ENCODE measurements around the gene ZFAND3.
"Not testable (repeated sequence)": the region's sequence is repeated elsewhere in the genome, so short reads cannot be mapped to it uniquely, and the experiment has no call there.

ZFAND3 gene

DNA sequence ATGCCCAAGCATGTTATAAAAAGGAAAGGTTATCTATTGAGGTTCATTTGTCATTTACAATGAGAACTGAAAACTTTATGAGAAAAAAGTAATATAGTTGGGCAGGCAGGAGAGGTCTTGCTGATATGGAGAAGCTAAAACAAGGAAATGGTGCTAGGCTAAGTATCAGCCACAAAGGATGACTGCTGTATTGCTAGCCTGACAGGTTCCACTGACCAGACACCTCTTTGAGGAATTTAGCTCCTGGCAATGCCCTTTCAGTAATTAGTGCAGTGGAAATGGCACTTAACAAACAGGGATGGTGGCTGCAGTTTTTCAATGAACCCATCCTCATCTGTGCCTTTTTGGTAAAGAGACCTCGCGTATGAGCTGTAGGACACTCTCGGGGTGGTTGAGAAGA lies 284.4 kb downstream of the ZFAND3 start:
- Mint-ChIP-seq H3K36me3 (peaks cover 9% of the 10 kb centered on the region), H3K27ac (no peak overlapping the region), H3K9me3 (no peaks in the 10 kb centered on the region), H3K4me1 (peaks cover 5% of the 10 kb centered on the region), H3K27me3 (no peaks in the 10 kb centered on the region), H3K4me3 (no peak overlapping the region)
- CTCF ChIA-PET = interaction anchor here (1.2 kb wide), 1 partner anchor 13 kb away, joined by 3 read pairs; no protein-coding TSS in a partner anchor
- no peak for DNase-seq

DNA sequence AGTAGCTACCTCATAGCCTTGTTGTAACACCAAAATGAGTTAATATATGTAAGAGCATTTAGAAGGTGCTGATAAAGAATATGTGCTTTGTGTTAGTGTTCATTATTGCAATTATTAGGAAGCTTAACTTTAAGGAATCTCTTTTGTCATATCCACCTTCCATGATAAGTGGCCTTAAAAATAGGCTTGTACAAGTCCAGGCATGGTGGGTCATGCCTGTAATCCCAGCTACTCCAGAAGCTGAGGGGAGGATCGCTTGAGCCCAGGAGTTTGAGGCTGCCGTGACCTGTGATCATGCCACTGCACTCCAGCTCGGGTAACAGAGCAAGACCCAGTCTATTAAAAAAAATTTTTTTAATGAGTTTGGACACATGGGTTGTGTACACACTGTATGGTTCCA lies 285.5 kb downstream of the ZFAND3 start:
- CTCF ChIA-PET = interaction anchor here (1.2 kb wide), 1 partner anchor 12 kb away, joined by 3 read pairs; no protein-coding TSS in a partner anchor
- DNase-seq = no peak
- H3K27me3 Mint-ChIP-seq = no peaks in the 10 kb centered on the region
- no peak overlapping the region for H3K27ac Mint-ChIP-seq
- H3K4me3 Mint-ChIP-seq = no peak overlapping the region
- H3K9me3 Mint-ChIP-seq = no peaks in the 10 kb centered on the region
- H3K4me1 Mint-ChIP-seq = peaks cover 5% of the 10 kb centered on the region
- H3K36me3 Mint-ChIP-seq = peaks cover 9% of the 10 kb centered on the region

DNA sequence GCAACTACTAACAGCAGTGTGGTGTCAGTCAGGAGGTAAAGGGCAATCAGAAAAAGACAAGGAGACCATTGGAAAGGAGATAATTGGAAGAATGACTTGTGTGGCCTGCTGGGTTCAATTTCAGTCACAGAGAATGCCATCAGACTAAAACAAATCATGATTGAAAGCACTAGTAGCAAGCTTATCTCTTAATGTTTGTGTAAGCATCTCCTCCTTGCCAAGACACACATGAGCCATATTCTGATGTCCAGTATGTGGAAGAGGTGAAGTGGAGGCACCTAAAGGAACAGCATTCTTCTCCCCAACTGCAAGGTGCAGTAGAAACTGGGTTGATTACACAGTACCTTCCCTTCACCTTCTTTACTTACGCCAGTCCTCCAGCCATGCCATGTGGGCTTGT lies 287.5 kb downstream of the ZFAND3 start:
- Mint-ChIP-seq H3K9me3 (no peaks in the 10 kb centered on the region), H3K4me3 (no peak overlapping the region), H3K27me3 (no peaks in the 10 kb centered on the region), H3K4me1 (peaks cover 5% of the 10 kb centered on the region), H3K27ac (no peak overlapping the region), H3K36me3 (peaks cover 3% of the 10 kb centered on the region)
- DNase-seq = no peak
- CTCF ChIA-PET = interaction anchor here (0.6 kb wide), 1 partner anchor 105 kb away, joined by 3 read pairs; no protein-coding TSS in a partner anchor

DNA sequence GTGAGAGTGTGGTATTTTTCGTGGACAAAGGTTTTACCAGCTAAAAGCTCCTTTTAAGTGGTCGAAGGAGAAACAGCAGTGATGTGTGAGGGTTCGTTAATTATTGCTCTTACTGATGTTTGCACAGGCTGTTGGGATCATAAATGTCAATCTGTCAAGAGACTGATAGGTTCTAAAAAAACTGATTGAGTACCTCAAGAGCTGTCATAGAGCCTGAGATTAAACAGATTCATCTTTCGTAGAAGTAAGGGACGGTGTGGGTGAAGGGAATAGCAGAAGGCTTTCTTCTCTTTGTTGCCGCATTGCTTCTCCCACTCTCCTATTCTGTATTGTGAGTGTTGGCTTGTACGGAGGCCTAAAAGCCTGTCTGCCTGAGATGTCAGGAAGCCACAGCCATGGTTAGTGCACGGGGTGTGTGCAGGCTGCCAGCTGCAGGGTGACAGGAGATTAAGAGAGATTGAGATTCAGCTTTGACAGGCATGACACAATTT lies 291.0 kb downstream of the ZFAND3 start:
- Mint-ChIP-seq H3K9me3 (no peaks in the 10 kb centered on the region), H3K27me3 (no peaks in the 10 kb centered on the region), H3K27ac (no peak overlapping the region), H3K4me3 (no peak overlapping the region), H3K4me1 (peaks cover 5% of the 10 kb centered on the region), H3K36me3 (peaks cover 2% of the 10 kb centered on the region)
- DNase-seq = no peak
- CTCF ChIA-PET = no interaction called here

DNA sequence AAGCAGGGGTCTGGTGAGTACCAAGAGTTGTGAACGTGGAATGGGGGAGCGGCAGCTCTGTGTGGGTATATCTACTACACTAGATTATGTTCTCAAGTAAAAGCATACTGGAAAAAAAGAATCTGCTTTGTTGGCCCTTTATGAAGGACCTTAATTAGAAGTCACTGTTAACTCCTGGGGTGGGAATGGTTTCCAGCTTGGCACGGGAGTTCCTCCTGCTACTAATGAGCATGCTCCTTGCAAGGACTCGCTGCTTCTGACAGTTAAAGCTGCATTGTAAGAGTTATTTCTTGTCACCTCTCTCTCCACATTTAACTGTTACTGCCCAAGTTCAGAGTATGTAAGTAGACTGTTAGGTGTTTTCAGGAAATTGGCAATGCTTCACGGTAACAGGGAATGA lies 292.7 kb downstream of the ZFAND3 start:
- peaks cover 5% of the 10 kb centered on the region for H3K4me1 Mint-ChIP-seq
- no peak for DNase-seq
- CTCF ChIA-PET = no interaction called here
- no peaks in the 10 kb centered on the region for H3K27me3 Mint-ChIP-seq
- H3K36me3 Mint-ChIP-seq = peaks cover 3% of the 10 kb centered on the region
- H3K27ac Mint-ChIP-seq = no peak overlapping the region
- H3K4me3 Mint-ChIP-seq = no peak overlapping the region
- H3K9me3 Mint-ChIP-seq = no peaks in the 10 kb centered on the region

DNA sequence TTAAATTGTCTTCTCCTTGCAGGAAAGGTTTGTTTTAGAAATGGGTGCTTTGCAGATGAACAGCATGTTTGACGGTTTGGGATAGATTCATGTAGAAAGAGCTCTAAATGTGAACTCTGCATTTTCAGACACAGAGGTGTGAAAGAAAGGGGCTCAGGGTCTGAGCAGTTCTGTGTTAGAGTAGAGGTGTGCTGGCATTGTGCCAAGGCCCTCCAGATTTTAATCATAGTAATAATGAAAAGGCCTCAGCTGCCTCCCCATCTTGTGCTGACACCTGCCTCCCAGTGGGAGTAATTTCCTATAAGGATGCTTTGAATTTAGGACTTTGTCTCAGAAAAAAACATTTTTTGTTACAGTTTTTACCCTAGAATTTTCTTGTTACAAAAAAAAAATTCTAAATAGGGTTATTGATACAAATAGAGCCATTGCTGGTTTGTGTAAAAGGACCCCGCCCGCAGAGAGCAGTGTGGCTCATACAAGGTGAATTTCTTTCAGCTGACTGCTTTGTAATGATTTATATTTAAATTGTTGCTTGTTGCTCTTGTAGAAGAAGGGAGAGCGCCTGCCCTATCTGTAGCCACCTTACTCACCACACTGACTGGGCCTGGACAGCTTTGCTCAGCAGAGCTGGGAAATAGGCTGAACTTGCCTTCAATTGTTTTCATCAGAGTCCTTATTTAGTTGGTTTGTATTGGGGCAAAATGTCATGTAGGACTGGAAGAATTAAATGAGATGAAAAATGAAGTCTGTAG lies 294.5 kb downstream of the ZFAND3 start:
- CTCF ChIA-PET = no interaction called here
- Mint-ChIP-seq H3K4me1 (no peaks in the 10 kb centered on the region), H3K9me3 (no peaks in the 10 kb centered on the region), H3K4me3 (no peak overlapping the region), H3K27ac (no peak overlapping the region), H3K36me3 (peaks cover 5% of the 10 kb centered on the region), H3K27me3 (no peaks in the 10 kb centered on the region)
- no peak for DNase-seq

DNA sequence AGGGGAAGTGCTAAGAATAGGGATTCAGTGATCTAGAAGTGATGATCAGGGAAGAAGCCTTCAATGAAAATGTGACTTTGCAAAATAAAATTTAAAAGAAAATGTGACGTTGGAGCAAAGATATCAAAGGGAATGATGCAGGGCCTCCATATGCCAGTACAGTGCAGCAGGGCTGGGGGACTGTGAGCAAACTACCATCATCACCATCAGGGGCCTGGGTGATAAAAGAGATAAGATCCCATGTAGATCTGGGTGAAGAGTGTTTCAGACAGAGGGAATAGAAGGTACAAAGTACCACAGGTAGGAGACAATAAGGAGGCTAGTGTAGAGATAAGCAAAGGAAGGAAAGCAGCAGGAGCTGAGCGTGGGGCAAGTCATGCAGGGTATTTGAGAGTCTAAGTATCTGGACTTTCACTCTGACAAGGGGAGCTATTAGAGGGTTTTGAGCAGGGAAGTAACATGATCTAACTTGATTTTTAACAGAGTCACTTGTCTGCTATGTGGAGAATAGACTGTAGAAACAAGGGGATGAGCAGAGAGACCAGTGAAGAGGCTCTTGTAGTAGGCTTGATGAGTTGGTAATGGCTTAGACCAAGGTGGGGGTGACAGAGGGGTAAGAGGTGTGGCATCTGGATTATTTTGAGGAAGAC lies 295.6 kb downstream of the ZFAND3 start:
- Mint-ChIP-seq H3K27ac (no peak overlapping the region), H3K4me1 (no peaks in the 10 kb centered on the region), H3K27me3 (no peaks in the 10 kb centered on the region), H3K36me3 (peaks cover 6% of the 10 kb centered on the region), H3K9me3 (no peaks in the 10 kb centered on the region), H3K4me3 (no peak overlapping the region)
- no peak for DNase-seq
- CTCF ChIA-PET = no interaction called here

DNA sequence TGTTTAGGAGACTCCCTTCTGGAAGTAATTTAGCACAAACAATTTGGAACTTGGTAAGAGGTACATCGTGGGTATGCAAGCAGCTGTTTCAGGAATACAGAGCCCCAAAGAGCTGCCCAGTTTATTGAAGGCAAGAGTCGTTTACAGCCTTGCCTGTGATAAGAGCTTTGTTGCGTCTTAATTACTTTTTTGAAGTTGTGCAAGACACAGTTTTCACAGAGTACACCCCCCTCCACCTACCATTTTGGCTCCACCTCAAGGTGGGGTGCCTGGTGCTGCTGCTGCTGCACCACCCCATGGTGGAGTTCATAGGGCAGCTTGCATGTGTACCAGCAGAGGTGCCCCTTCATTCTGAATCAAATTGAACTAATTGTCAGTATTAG lies 296.1 kb downstream of the ZFAND3 start:
- no peaks in the 10 kb centered on the region for H3K27me3 Mint-ChIP-seq
- H3K27ac Mint-ChIP-seq = no peak overlapping the region
- CTCF ChIA-PET = no interaction called here
- H3K36me3 Mint-ChIP-seq = peaks cover 6% of the 10 kb centered on the region
- no peaks in the 10 kb centered on the region for H3K9me3 Mint-ChIP-seq
- no peak overlapping the region for H3K4me3 Mint-ChIP-seq
- DNase-seq = no peak
- H3K4me1 Mint-ChIP-seq = no peaks in the 10 kb centered on the region

DNA sequence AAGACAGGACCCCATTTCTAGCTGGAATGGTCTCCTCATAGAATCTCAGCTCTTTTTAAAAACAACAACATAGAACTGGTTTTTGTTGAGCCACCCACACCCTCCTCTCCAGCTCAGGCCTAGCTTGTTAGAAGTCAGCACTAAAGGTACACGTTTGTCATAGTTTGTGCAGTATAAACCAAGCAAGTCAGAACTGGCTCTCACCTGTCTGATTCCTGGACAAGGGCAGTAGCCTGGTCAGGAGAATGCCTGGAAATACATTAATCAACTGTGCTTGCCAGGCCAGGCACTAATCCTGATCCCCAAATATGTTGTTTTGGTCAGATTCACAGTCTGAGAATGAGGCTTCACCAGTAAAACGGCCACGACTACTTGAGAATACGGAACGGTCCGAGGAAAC lies 296.7 kb downstream of the ZFAND3 start:
- no peaks in the 10 kb centered on the region for H3K9me3 Mint-ChIP-seq
- DNase-seq = no peak
- H3K4me1 Mint-ChIP-seq = no peaks in the 10 kb centered on the region
- H3K4me3 Mint-ChIP-seq = no peak overlapping the region
- peaks cover 6% of the 10 kb centered on the region for H3K36me3 Mint-ChIP-seq
- CTCF ChIA-PET = interaction anchor here (1.2 kb wide), 1 partner anchor 12 kb away, joined by 3 read pairs; no protein-coding TSS in a partner anchor
- H3K27me3 Mint-ChIP-seq = no peaks in the 10 kb centered on the region
- H3K27ac Mint-ChIP-seq = no peak overlapping the region

DNA sequence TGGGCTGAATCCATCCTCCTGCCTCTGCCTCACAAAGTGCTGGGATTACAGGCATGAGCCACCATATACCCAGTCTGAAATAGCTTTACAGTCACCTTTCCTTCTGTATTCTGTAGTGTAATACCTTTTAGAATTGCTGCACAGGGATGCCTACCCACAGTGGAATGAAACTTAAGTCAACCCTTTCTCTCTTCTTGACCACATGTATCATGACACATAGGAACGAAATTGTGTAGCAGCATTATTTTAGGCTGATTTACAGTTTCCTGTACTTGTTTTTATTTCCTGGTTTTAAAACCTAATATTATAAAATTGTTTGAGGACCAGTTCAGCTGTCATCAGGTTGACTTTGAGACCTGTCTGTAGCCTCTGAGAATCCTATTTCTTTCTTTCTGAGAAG lies 297.8 kb downstream of the ZFAND3 start:
- Mint-ChIP-seq H3K9me3 (no peaks in the 10 kb centered on the region), H3K36me3 (peaks cover 14% of the 10 kb centered on the region), H3K4me3 (no peak overlapping the region), H3K4me1 (no peaks in the 10 kb centered on the region), H3K27ac (no peak overlapping the region), H3K27me3 (no peaks in the 10 kb centered on the region)
- CTCF ChIA-PET = interaction anchor here (1.2 kb wide), 1 partner anchor 13 kb away, joined by 3 read pairs; no protein-coding TSS in a partner anchor
- no peak for DNase-seq

DNA sequence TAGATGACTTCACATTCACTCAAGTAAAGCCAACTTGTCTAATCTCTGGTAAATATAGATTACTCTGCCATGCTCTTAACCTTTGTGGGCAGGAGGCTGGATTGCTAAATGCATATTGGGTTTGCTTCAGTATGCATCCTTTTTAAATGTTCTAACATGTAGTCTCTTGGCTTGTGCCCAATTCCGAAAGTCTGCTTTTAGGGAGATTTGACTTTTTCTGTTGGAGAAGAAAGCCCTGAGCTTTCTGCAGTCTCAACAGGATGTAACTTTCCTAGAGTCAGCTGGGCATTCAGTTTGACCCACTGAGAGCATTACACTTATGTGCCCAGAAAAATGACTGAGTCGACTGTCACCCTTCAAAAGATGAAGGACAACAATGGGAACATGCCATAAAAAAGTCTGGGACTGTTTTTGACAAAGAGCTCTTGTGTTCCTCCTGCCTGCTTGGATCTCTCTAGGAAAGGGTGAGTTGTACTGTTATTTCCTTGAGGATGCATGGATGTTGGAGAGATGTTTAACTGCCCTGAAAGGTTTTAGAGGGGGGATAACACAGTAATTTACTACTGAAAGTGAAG lies 299.4 kb downstream of the ZFAND3 start:
- CTCF ChIA-PET = no interaction called here
- H3K36me3 Mint-ChIP-seq = peaks cover 27% of the 10 kb centered on the region
- H3K27me3 Mint-ChIP-seq = no peaks in the 10 kb centered on the region
- no peak overlapping the region for H3K27ac Mint-ChIP-seq
- no peak overlapping the region for H3K4me3 Mint-ChIP-seq
- no peaks in the 10 kb centered on the region for H3K9me3 Mint-ChIP-seq
- no peaks in the 10 kb centered on the region for H3K4me1 Mint-ChIP-seq
- no peak for DNase-seq

DNA sequence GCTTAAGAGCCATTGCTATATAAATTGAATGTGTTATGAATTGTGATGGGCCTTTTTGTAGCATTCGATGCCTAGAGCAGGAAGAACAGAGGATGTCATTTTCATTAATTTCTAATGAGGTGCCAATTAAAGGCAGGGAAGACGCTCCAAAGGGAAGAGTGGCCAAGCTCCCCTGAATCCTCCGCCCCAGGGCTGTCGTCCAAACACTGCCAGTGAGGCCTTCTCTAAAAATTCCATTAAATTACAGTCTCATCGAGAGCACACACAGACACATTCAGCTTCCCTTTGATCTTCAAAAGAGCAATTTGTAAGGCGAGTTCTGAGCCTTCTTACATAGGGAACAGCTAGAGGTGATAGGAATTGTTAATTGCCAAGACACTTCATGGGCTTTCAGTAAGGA lies 300.0 kb downstream of the ZFAND3 start:
- Mint-ChIP-seq H3K36me3 (peaks cover 27% of the 10 kb centered on the region), H3K4me1 (no peaks in the 10 kb centered on the region), H3K4me3 (no peak overlapping the region), H3K27ac (no peak overlapping the region), H3K27me3 (no peaks in the 10 kb centered on the region), H3K9me3 (no peaks in the 10 kb centered on the region)
- no peak for DNase-seq
- CTCF ChIA-PET = no interaction called here

DNA sequence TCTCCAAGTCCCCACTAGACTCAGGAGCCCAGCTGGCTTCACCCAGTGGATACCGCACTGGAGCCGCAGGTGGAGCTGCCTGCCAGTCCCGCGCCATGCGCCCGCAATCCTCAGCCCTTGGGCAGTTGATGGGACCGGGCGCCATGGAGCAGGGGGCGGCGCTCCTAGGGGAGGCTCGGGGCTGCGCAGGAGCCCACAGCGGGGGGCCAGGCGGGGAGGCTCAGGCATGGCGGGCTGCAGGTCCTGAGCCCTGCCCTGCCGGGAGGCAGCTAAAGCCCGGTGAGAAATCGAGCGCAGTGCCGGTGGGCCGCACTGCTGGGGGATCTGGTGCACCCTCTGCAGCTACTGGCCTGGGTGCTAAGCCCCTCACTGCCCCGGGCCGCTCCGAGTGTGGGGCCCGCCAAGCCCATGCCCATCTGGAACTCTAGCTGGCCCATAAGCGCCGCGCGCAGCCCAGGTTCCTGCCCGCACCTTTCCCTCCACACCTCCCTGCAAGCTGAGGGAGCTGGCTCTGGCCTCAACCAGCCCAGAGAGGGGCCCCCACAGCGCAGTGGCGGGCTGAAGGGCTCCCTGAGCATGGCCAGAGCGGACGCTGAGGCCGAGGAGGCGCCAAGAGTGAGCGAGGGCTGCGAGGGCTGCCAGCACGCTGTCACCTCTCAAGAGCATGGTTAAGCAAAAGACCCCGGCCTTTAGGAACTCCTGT lies 304.8 kb downstream of the ZFAND3 start:
- H3K9me3 Mint-ChIP-seq, H3K4me1 Mint-ChIP-seq, CTCF ChIA-PET, H3K27ac Mint-ChIP-seq, H3K27me3 Mint-ChIP-seq, DNase-seq, H3K4me3 Mint-ChIP-seq: not testable (repeated sequence)
- H3K36me3 Mint-ChIP-seq = peaks cover 26% of the 10 kb centered on the region

DNA sequence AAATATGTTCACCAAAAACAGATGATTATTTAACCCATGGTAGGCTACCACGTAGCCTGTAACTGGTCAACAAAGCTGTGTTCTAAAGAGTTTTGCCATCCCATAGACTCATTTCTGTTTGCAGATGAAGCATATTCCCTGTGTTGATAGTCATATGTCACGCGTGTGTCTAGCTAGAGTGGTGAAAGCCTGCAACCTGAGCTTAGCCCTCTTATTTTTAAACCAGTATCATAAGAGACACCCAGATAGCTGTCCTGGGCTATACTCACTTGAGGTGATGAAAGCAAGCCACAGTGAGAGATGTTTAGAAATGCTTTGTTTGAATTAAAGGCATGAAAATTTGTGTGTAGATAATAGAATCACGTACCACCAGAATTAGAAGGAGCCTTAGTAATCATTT lies 307.8 kb downstream of the ZFAND3 start:
- Mint-ChIP-seq H3K4me1 (peaks cover 24% of the 10 kb centered on the region), H3K4me3 (no peak overlapping the region), H3K9me3 (no peaks in the 10 kb centered on the region), H3K27ac (no peak overlapping the region), H3K27me3 (no peaks in the 10 kb centered on the region), H3K36me3 (peaks cover 22% of the 10 kb centered on the region)
- DNase-seq = no peak
- CTCF ChIA-PET = interaction anchor here (1.1 to 1.4 kb wide), 2 partner anchors 10 to 336 kb away, joined by 3 read pairs; no protein-coding TSS in a partner anchor
